ENCODE results near the gene GGA3.
"Not testable (repeated sequence)": the region's sequence is repeated elsewhere in the genome, so short reads cannot be mapped to it uniquely, and the experiment has no call there.

Gene GGA3

GRCh38 chr17:75271955-75272847 is 10.8 kb upstream of the GGA3 start:
- no peak for DNase-seq

- DNase-seq = peak; percentile 86 to 88
Observed at GRCh38 chr17:75271233-75271954, 10.0 kb upstream of the GGA3 start.

DNA sequence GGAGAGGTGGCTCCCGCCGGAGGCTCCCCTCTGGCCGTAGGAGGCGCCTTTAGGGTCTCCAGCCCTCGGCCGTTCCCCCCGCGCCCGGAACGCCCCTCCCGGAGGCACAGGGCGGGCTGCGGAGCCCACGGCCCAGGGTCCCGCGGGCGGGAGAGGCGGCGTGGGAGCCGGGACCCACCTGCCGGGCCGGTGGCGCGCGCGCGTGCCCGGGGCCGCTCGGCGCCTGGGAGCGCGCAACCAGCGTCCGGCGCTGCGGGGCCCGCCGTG is 9.5 kb upstream of the GGA3 start, which contains the start of gene MIF4GD:
Gene MIF4GD (minus strand): TSS at position 266 of the 267 bp plus-strand sequence. CDS start 1,036 bp downstream, outside the sequence.
- no peak for DNase-seq

DNA sequence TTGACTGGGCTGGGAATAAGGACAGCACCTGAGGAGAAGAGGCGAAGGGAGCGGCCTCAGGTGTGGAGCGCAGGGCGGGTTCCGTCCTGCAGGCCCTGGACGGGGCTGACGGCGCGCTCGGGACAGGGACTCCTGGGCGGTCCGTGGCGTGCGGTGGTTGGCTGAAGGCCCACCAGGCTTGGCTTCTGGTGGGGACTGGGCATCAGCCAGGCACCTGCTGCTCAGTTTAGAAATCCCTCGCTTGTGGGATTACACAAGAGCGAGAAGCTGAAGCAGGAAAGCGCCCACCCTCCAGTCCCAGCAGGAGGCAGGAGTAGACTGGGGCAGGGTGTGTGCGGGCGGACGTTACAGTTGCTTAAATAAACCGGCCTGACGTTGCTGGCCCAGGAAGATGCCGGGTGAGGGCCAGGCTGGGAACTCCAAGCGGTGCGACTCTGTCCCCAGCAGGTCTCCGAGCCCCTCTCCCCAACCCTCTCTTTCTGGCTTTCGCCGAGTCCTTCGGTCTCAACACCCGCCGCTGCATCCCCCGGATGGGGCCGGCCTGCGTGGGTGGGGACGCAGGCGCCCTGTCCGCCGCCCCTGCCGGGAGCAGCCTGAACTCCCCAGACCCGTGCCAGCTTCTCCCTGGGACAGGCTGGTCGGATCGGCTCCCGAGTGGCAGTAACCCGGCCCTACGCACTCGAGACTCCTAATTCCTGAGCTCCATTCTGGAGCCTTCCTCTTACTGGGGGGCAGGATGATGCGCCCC is 9.0 kb upstream of the GGA3 start:
- DNase-seq = peak; percentile 37 to 56

GRCh38 chr17:75269844-75270217 is 8.4 kb upstream of the GGA3 start:
- no peak for DNase-seq

- DNase-seq = no peak
Observed at GRCh38 chr17:75267411-75268232, 6.2 kb upstream of the GGA3 start.

GRCh38 chr17:75267153-75267410 is 5.7 kb upstream of the GGA3 start:
- no peak for DNase-seq

GRCh38 chr17:75266316-75267152 is 5.1 kb upstream of the GGA3 start:
- no peak for DNase-seq

GRCh38 chr17:75265614-75266315 is 4.4 kb upstream of the GGA3 start:
- no peak for DNase-seq

GRCh38 chr17:75263055-75263454 is 1.6 kb upstream of the GGA3 start:
- no peak for DNase-seq

- DNase-seq = peak in 1 of 2 donors; percentile 14
Observed at GRCh38 chr17:75262112-75262606, 753 bp upstream of the GGA3 start.

DNA sequence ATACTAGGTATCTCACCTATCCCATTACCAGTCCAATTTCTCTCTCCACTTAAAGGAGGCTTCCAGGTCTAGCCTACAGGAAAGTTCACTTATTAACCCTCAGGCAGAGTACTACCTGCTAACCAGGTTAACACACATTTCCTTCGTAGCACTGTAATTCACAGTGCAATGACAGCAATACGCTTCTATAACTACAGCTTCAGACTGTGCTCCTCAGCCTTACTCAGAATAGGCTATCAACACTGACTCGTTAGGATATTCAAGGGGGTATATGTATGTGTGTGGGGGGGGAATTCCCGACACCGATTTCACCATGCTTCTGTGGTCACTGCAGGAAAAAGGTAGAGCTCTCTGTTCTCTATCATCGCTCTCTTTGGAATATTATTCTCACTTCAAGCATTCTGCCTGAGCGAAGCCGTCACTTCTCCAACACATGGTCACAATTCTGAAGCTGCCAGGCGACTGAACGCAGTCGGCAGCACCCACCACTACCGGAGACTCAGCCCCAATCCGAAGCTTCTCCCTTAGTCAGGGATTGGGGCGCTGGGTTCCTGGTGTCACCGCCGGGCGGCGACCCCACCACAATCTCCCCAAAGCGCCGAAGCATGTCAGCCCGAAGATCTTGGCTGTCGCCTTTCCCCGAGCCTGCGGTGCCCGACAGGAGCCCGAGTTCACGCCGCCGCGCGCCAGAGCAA is 618 bp downstream of the GGA3 start:
- DNase-seq = peak; percentile 55 to 62

DNA sequence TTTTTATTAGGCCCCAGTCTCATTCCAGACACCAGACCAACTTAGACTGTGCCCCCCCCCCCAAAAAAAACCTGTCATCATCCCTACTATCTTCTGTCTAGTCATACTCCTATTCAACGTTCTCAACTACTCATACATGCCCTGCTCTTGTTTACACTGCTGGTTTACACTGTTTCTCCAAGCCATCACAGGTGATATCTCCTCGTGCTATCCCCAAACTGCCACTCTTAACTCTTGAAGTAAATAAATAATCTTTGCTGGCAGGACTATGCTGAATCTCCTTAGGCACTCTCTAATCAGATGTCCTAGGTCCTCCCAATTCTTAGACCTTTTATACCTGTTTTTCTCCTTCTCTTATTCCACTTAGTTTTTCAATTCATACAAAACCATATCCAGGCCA is 4.2 kb downstream of the GGA3 start:
- DNase-seq = not testable (repeated sequence)

- DNase-seq = not testable (repeated sequence)
Observed at GRCh38 chr17:75255954-75256698, 5.3 kb downstream of the GGA3 start.

DNA sequence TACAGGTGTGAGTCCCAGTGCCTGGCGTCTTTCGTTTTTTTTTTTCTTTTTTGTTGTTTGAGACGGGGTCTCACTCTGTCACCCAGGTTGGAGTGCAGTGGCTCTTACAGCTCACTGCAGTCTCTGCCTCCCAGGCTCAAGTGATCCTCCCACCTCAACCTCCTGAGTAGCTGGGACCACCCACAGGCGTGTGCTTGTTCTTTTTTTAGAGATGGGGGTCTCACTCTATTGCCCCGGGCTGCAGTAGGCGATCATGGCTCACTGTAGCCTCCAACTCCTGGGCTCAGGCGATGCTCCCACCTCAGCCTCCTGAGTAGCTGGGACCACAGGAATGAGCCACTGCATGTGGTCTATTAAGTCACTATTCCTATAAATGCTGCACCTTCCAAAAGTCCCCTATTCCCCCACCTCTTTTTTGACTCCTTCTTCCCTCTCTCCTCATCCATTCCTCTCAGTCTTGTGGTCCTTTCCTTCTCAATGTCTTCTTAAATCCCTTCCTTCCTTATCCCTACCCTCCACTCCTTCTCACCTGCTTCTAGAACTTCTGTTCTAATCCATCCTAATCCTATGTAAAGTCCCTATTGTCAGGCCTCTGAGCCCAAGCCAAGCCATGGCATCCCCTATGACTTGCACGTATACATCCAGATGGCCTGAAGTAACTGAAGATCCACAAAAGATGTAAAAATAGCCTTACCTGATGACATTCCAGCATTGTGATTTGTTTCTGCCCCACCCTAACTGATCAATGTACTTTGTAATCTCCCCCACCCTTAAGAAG is 9.2 kb downstream of the GGA3 start:
- no peak for DNase-seq

GRCh38 chr17:75250009-75250471 is 11.4 kb downstream of the GGA3 start:
- peak; percentile 88 to 91 for DNase-seq

- DNase-seq = peak in 1 of 2 donors; percentile 18
Observed at GRCh38 chr17:75249564-75249963, 11.8 kb downstream of the GGA3 start.

- no peak for DNase-seq
Observed at GRCh38 chr17:75246404-75246803, 15.0 kb downstream of the GGA3 start.

DNA sequence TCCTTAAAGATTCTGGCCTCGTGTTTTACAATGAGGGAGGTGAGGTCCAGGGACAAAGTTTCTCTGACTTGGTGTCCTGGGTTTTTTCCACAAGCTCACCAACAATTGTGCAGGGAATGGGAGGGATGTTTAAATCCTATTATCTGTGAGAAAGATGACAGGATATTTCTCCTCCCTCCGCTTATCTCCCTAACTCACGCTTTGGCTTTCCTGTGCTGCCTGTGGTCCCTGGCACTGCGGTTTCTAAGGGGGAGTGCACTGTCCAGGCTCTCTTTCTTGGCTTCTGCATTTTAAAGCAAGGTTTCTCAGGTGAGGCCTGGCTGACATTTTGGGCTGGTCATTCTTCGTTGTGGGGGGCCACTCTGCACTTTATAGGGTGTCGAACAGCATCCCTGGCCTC is 16.4 kb downstream of the GGA3 start:
- no peak for DNase-seq
